Stimulated activated CD4-positive, alpha-beta T cell treated with anti-CD3 and anti-CD28 coated beads, TNF-alpha, amount 100 ng/mL, for 48 hours (primary cell): ENCODE data around the gene RIMKLA.

Source experiments
- DNase-seq, 3 donors: peaks; one replicate each; pipeline ENCODE4 v3.0.0-alpha.2; 2020; ENCODE audit warnings: low read depth in 3 of 3

The RIMKLA gene

GRCh38 chr1:42380586-42381279 lies at the start of gene RIMKLA:
RIMKLA (plus strand) TSS chr1:42380792; CDS start chr1:42380935, 143 bp downstream.
- DNase-seq, result peak in 2 of 3 donors; percentile 19 to 33

DNA sequence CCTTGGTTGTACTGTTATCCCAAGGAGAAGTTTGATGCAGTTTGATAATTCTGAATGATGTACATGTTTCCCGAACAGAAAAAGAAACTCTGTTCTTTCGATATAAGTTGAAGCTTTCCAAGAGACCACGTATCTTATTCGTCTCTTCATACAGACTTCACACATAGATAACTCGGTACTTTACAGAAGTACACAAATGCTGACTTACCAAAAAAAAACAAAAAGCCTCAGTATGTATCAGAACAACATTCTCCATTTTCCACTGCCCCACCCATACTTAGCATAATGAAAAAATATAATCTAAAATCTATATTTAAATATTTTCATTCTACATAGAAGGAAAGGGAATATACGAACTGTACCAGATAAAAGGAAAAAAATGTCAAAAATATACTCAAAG lies 47.7 kb upstream of the RIMKLA start:
- no peak for DNase-seq

GRCh38 chr1:42333662-42334239 lies 46.8 kb upstream of the RIMKLA start:
- DNase-seq, result no peak

DNA sequence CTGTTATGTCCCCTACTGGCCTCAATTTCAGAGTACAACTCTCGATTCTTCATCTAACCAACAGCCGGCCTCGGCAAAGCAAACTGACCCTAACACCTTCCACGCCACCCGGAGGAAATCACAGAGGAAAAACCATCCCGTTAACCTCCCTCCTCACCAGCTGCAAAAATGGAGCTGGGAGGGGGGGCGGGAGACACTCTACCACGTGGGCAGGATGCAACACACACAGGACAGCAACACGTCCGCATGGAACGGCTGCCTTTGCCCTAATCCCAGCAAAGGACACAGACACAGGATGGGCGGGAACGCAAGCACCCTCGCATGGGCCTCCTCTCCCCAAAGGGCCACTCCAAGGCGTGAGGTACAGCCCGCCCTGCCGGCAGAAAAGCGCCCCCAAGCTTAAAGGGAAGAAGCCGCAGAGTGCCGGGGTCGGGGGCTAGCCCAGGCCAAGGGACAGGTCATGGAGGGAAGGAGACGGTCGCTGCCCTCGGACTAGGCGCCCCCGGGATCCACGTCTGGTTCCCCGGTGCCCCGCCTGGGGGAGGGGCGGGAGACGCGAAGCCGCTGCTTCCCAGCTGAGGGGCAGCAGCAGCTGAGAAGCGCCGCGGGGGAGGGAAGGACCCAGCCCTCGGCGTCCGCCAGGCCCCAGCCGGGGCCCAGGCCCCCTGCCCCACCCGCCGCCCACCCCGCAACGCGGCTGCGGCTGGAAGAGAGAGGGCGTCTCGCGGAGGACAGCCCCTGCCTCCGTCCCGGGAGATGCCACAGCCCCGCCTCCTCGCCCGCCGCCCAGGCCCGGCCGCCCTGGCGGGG lies 46.1 kb upstream of the RIMKLA start:
- peak; percentile 7 to 41 (median 7) for DNase-seq

DNA sequence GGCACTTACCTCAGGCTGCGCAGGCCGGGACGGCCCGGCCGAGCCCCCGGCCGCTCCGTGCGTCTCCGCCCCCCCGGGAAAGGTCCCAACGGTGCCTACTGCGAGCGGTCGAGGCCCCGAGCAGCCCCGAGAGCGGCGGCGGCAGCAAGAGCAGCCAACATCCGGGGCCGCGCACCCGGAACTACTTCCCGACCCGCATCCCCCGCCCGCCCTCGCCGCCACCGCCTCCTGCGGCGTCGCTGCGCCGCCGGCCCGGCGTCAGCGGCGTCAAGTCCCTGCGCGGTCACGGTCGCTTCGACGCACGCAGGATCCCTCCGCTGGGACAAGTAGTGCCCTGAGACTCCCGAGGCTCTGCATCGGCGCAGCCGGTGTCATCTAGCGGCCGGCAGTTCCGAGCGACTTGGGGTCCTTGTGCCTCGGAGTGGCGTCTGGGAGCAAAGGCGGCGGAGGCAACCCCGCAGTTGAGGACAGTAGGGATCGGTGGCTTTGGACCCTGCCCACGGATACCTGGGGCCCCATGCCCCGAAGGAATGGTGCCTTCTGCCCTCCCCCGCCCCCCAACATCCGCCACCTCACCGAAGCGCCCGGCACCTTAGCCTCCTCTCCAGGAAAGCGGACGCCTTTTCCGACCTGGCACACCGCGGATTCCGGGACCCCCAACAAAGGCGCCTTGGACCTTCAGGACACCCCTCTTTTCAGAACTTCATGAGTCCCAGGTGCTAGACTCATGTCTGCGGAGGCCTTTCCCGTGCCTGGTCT lies 45.4 kb upstream of the RIMKLA start, which contains the start of gene FOXJ3:
Gene FOXJ3 (minus strand): TSS at position 186 of the 759 bp plus-strand sequence. CDS start 24,142 bp downstream, outside the sequence.
- peak; percentile 80 to 93 (median 86) for DNase-seq

- no peak for DNase-seq
Measured at GRCh38 chr1:42335809-42336518, 44.6 kb upstream of the RIMKLA start.

DNA sequence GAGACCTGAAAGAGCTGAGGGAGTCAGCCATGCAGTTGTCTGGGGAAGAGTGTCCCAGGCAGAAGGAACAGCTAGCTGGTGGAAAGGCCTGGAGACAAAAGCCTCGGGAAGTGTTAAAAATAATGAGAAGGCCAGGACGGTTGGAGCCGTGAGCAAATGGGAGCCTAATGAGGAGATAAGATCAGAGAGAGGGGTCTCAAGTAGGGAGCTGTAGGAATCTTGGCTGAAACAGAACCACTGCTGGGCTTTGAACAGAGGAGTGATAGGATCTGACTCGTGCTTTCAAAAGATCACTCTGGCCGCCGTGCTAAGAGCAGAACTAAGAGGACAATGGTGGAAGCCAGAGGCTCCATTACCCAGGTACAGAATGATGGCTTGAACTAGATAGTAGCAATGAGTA lies 43.6 kb upstream of the RIMKLA start:
- DNase-seq, result no peak

DNA sequence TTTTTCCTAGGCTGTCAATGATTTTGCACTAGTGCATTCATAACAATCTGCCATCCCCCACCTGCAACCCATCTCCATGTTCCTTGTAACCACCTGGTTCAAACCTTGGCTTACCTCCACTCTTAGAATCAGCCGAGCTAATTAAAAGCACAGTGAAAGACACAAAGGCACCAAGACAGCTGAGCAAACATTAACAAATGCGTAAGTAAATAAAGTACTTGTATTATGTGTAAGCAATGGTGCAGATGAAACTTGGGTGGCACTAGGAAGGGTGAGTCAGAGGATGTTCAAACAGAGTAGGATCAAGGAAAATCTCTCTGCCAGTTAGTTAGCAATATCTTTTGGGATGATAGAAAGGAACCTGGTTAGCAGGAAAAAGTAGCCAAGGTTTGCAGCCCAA lies 40.5 kb upstream of the RIMKLA start:
- DNase-seq, result no peak

GRCh38 chr1:42340901-42341300 lies 39.7 kb upstream of the RIMKLA start:
- DNase-seq, result no peak

DNA sequence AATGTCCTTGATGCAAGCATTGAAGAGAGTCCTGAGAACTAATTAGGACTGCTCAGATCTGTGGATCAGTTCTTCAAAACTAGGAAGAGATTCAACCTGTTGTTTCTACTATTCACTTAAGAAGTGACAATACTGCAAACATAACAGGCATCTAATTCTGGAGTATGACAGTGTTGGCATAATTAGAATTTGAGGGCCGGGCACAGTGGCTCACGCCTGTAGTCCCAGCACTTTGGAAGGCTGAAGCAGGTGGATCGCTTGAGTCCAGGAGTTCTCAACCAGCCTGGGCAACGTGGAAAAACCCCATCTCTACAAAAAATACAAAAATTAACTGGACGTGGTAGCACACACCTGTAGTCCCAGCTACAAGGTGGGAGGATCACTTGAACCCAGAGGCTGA lies 37.5 kb upstream of the RIMKLA start:
- DNase-seq, result no peak

GRCh38 chr1:42348498-42348897 lies 32.1 kb upstream of the RIMKLA start:
- DNase-seq, result no peak

GRCh38 chr1:42350086-42350485 lies 30.5 kb upstream of the RIMKLA start:
- no peak for DNase-seq

- no peak for DNase-seq
Measured at GRCh38 chr1:42358791-42359190, 21.8 kb upstream of the RIMKLA start.

GRCh38 chr1:42359466-42359865 lies 21.1 kb upstream of the RIMKLA start:
- DNase-seq, result no peak

DNA sequence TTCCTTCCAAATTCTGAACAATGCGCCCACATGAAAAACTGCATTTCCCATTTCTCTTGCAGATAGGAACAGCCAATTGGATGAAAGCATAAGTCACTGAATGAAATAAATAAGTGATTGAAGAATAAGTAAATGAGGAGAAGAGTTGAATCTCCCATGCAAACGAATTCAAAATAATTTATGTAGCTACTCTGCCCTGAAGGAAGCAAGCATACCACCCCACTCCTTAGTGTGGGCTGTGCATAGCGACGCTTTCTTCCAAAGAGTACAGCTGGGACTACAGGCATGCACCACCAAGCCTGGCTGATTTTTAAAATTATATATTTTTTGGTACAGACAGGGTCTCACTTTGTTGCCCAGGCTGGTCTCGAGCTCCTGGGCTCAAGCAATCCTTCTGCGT lies 16.5 kb upstream of the RIMKLA start:
- no peak for DNase-seq

GRCh38 chr1:42364542-42364941 lies 16.1 kb upstream of the RIMKLA start:
- no peak for DNase-seq

- no peak for DNase-seq
Measured at GRCh38 chr1:42365118-42365517, 15.5 kb upstream of the RIMKLA start.

DNA sequence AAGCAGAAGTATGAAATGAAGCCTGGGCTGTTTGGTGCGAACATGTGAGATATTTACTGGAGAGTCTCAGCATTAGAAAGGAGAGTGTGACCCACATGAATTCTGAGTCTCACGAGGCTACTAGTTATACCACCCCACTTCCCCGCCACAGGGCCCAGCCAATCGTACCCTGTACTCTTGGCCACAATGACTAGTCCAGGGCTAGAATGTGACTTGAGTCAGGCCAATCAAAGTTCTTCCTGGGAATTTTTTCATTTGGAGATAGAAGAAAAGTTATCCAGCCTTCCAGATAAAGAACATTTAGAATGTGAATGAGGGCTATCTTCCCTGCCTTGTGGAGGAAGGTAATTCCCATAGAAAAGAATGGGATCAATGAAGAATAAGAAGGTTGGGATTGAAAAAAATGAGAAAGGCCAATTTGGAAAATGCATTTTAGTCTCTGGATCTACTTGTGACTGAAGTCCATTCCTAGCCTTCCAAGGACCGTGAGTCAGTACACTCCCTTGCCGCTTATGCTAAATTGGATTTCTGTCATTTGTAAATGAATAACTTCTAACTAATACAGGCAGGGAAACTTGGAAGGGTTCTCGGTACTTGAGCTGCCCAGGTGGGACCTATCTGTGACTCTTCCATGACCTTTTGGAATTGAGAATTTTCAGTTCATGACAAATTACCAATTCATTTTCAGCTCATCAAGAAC lies 12.3 kb upstream of the RIMKLA start:
- no peak for DNase-seq

DNA sequence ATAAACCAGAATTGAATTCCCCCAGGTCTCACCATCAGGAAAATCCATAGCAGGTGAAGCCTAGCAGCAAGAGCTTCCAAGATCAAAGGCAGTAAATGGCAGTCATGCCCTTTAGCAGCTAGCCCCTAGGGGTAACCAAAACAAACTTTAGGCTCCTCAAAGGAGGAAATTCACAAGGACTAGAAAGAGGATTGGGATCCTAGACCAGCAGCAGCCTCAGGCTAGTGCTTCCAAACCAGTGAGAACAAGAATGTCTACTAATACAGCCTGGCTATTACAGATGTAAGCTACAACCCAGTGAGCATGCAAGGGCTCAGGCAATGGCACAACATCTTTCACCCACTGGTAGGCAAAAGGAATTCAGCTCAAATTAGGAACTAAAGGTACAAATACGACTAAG lies 11.1 kb upstream of the RIMKLA start:
- no peak for DNase-seq

- DNase-seq, result no peak
Measured at GRCh38 chr1:42370876-42371549, 9.6 kb upstream of the RIMKLA start.
